Measurements from ENCODE around the gene ASTN2. TPM values are rescaled to one million over a fixed set of nuclear protein-coding genes. Genes with fewer than 3 reads are reported as not detected.

Gene ASTN2
- total RNA-seq, 1 experiment from 2014 or later, result 25.2 TPM

DNA sequence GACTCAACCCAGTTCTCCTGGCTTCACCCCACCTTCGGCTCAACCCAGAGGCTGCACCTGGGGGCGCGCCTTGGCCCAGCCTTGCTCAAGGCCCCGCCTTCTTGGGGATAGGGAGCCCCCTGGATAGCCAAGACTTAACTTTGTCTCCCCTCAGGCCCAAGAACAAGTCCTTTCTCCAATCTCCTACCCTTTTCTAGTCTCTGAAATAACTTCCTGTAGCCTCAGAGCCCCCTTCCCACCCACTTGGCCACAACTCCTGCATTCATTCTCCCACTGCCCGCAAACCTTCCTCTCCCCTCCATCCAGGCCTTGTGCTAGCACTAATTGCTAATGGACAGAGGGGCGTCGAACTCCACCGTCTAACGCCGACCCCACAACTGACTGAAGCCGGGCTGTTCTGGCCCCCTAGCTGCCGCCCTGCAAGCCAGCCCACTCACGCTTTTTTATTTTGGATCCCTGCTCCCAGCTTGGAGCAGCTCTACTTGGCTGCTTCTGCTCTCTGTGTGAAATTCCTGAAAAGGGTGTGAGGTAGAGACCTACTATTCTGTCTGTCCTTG is 579 bp upstream of the ASTN2 start:
- in situ Hi-C loops (cut with HindIII; ENCODE audit: low sequenced_read_pairs), result no loop called here

DNA sequence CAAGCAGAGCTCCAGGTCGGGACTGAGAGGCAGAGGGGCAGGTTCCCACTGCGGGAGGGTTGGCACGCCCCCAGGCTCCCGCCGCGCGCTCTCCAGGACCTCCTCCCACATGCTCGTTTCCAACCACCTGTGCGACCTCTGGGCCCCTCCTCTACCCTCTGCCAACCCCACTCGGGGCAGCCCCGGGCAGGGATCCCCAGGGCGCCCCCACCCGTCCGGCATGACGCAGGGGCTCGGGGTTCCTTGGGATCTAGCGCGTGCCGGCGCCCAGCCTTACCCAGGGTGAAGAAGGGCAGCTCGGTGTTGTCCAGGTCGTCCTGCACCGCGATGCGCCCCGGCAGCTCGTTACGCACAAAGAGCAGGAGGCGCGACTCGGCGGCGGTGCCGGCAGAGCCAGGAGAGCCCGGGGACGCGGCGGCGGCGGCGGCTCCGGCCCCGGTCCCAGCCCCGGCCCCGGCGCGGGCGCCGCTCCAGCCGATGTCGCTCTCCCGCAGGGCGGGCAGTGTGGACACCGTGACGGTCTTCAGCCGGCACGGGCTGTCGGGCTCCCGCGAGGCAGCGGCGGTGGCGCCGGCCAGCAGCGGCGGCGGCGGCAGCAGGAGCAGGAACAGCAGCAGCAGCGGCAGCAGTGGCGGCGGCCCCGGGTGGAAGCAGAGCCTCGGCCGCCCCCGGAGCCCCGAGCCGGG is 494 bp downstream of the ASTN2 start:
- in situ Hi-C loops (cut with HindIII; ENCODE audit: low sequenced_read_pairs), result no loop called here
- DNase-seq (ENCODE audit: low spot score), result peak; percentile 48

More for the DNA sequence above, 579 bp upstream of the ASTN2 start:
- peak; percentile 50 for DNase-seq (ENCODE audit: low spot score)

- DNase-seq (ENCODE audit: low spot score), result peak; percentile 46
- in situ Hi-C loops (cut with HindIII; ENCODE audit: low sequenced_read_pairs), result no loop called here
Measured at GRCh38 chr9:117413346-117414219, 1.3 kb downstream of the ASTN2 start.

- no peak for DNase-seq (ENCODE audit: low spot score)
- in situ Hi-C loops (cut with HindIII; ENCODE audit: low sequenced_read_pairs), result no loop called here
Measured at GRCh38 chr9:117412841-117413240, 2.0 kb downstream of the ASTN2 start.

- in situ Hi-C loops (cut with HindIII; ENCODE audit: low sequenced_read_pairs), result no loop called here
- peak; percentile 87 for DNase-seq (ENCODE audit: low spot score)
Measured at GRCh38 chr9:117412006-117412715, 2.7 kb downstream of the ASTN2 start.

GRCh38 chr9:117411547-117411946 is 3.3 kb downstream of the ASTN2 start:
- in situ Hi-C loops (cut with HindIII; ENCODE audit: low sequenced_read_pairs), result no loop called here

DNA sequence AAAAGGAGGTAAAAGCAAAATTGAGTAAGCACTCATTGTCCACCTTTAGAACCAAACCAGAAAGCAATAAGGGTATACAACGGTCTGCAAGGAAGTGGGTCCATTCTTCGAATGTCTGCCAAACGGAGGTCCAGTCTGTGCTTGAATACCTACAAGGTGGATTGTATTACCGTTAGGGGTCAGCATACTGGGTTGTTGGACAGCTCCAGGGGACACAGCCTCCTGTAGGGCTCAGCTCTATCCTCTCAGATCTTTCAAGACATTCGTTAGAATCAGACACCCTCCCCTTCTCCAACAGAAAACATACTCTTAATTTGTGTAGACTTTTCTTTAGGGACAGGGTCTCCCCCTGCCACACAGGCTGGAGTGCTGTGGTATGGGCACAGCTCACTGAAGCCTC is 5.5 kb downstream of the ASTN2 start:
- DNase-seq (ENCODE audit: low spot score), result no peak
- in situ Hi-C loops (cut with HindIII; ENCODE audit: low sequenced_read_pairs), result no loop called here

More at GRCh38 chr9:117411547-117411946, 3.3 kb downstream of the ASTN2 start:
- peak; percentile 78 for DNase-seq (ENCODE audit: low spot score)

DNA sequence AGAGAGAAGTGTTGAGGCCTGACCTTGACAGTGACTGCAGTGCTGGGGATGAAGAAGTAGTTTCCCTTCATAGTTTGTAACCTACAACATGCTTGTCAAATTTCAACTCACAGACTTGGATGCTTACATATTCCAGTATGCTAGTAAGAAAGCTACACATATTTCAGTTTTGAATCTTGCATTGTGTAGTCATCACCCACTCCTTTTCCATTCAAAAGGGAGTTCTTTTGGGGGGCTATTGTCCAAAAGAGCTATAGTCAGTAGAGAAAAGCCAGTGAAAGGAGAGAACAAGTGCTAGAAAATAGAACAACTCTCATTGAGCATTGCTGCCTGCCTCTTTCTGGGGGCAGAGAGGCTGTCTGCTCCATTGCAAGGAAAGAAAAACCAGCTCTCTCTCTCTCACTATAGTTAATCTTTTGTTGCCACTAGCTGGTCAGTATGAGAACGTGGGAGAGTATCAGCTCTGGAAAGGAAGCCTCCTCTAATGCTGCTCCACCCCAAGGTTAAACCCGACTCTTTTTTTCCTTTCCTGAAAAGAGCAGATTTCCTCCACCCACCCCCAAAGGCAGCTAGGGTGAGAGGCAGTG is 7.3 kb downstream of the ASTN2 start:
- DNase-seq (ENCODE audit: low spot score), result peak; percentile 52
- in situ Hi-C loops (cut with HindIII; ENCODE audit: low sequenced_read_pairs), result no loop called here

DNA sequence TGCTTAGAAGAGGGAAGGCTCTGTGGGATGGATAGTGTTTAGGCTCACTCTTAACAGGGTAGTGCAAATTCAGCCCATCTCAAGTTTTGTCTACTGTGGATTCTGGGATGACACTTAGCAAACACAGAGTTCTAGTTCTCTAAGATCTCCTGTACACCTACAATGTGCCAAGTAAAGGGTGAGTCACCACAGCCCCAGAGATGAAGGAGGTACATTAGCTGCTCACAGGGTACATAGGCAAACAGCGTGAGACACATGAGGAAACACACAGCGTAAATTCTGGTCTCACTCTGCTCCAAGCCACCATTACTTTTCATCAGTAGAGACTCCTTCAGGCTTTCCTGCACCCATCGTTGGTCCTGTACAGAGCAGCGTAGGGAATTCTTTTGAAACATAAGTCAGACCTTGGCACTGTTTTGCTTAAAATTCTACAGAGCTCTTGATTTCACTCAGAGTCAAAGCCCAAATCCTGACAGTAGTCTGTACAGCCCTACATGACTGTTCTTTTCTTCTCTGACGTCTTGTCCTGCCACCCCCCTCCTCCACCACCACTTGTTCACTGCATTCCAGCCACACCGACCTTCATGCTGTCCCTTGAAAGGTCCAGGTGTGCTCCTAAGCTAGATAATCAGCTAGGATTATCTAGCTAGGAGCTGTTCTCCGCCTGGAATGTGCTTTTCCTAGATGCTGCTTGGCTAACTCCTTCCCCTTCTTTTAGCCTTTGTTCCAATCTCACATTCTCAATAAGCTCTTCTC is 8.7 kb downstream of the ASTN2 start:
- DNase-seq (ENCODE audit: low spot score), result no peak
- in situ Hi-C loops (cut with HindIII; ENCODE audit: low sequenced_read_pairs), result no loop called here

DNA sequence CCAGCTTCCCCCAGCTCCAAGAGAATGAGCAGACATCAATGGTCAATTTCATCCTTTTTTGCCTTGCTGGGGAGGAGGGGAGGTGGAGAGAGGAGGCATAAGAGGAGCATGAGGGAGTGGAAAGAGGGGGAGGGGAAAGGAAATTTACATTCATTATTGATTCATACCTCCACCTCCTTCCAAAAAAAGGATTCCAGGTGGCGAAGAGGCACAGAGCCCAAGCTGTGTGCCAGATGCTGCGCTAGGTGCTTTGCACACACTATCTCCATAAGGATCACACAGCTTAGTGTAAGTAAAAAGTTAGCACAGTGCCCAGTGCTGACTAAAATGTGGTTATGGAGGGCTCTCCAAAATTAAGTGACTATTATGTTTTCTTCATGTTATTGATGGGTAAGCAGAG is 11.0 kb downstream of the ASTN2 start:
- in situ Hi-C loops (cut with HindIII; ENCODE audit: low sequenced_read_pairs), result no loop called here
- DNase-seq (ENCODE audit: low spot score), result no peak

GRCh38 chr9:117403403-117403811 is 11.4 kb downstream of the ASTN2 start:
- in situ Hi-C loops (cut with HindIII; ENCODE audit: low sequenced_read_pairs), result no loop called here
- DNase-seq (ENCODE audit: low spot score), result peak; percentile 51

DNA sequence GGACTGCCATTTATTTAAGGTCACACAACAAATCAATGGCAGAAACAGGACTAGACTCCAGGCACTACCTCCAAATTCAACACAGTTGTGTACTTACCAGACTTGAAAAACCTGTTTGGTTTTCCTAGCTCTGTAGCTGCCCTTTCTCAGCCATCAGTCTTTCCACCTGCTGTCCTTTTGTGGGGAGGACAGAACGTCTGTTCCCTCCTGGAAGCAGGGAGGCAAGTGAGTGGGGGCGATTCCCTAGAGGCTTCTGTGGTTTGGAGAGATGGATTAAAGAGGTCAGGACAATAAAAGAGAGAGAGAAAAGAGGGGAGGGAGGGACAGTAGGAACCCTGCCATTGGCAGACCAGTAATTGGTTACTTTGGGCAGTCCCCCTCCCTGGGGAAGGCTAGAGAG is 14.7 kb downstream of the ASTN2 start:
- in situ Hi-C loops (cut with HindIII; ENCODE audit: low sequenced_read_pairs), result no loop called here
- DNase-seq (ENCODE audit: low spot score), result no peak

GRCh38 chr9:117395151-117395650 is 19.7 kb downstream of the ASTN2 start:
- in situ Hi-C loops (cut with HindIII; ENCODE audit: low sequenced_read_pairs), result no loop called here
- no peak for DNase-seq (ENCODE audit: low spot score)

DNA sequence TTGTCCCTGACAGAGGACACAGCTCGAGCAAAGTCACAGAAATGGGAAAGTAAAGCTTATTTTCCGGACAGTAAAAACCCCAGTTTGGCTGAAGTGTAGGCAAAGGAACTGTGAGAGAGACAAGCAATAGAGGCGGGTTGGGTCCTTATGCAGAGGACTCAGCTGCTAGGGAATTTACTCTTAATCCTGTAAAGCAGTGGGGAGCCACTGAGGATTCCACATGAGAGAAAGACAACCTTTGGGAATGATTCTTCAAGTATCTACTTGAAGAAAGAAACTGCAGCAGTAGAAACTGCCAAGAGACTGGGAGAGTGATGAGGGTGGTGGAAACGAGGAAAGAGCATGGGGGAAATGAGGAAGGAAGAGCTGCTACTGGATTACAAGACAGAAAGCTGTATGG is 20.2 kb downstream of the ASTN2 start:
- no peak for DNase-seq (ENCODE audit: low spot score)
- in situ Hi-C loops (cut with HindIII; ENCODE audit: low sequenced_read_pairs), result no loop called here

DNA sequence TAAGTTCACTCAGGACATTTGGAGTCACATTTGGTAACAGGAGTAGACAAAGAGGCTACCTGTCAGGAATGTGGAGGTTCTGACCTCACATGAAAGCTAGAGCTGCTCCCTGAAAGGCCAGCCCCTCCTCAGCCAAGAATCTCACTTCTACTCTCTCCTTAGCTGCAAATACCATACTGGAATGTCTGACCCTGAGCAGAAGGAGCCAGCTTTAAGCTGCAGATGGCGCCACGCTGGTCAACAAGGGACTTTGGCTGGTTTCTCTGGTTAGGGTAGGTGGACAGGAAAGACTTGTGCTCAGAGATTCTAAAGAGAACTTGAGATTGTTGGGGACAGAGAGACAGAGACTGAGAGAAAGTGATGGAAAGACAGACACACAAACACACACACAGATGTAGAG is 21.9 kb downstream of the ASTN2 start:
- in situ Hi-C loops (cut with HindIII; ENCODE audit: low sequenced_read_pairs), result no loop called here
- DNase-seq (ENCODE audit: low spot score), result no peak

DNA sequence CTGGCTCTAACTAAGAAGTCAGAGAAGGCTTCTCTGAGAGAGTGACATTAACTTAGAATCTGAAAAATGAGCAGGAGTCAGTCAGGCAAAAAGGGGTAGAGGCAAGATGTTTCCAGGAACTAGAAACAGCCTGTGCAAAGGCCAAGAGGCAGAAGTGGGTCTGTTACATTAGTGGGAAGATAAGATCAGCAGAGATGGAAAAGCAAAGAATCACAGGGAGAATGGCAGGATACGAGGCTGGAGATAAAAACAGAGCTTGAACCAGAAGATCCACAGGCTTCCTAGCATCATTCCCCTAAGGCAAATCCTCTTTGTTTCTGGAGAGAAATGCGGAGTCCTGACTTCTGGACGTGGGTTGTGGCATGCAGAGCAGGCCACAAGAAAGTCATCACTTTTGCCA is 27.4 kb downstream of the ASTN2 start:
- in situ Hi-C loops (cut with HindIII; ENCODE audit: low sequenced_read_pairs), result no loop called here
- no peak for DNase-seq (ENCODE audit: low spot score)

GRCh38 chr9:117379341-117379740 is 35.5 kb downstream of the ASTN2 start:
- in situ Hi-C loops (cut with HindIII; ENCODE audit: low sequenced_read_pairs), result no loop called here
- no peak for DNase-seq (ENCODE audit: low spot score)

DNA sequence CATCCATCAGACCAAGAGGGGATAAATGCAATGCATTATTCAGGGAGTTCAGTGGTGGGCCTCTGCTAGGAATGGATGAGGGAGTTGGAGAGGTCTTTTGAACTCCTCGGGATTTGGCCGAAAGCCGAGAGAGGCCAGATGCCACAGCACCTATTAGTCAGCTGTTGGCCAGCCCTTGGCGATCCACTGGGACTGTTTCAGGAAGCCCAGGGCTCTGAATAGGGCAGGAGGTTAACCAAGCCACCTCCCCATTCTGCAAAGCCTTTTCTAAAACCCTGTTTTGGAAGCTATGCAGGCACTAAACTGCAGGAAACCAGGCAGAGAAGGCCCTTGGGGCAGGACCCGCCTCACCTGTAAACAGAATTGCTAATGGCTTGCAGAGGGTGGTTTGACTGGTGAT is 37.8 kb downstream of the ASTN2 start:
- no peak for DNase-seq (ENCODE audit: low spot score)
- in situ Hi-C loops (cut with HindIII; ENCODE audit: low sequenced_read_pairs), result no loop called here
